Lower lobe of right lung (tissue), 2 donors: Measurements from ENCODE around the gene RGL1. TPM values are rescaled to one million over a fixed set of nuclear protein-coding genes. Genes with fewer than 3 reads are reported as not detected.
A peak's percentile ranks its signal among the peaks of the same experiment; 100 is the strongest.

Source experiments
- ATAC-seq, 2 donors: fragments of 200-7000 bp; cut with Tn5 transposase; one replicate each; pipeline ENCODE4 v1.9.1; 2020 to 2022; ENCODE audit warnings: mild to moderate bottlenecking in 2 of 2, moderate library complexity in 2 of 2
- DNase-seq: peaks from one replicate; pipeline ENCODE4 v3.0.0-alpha.2; 2020
- H3K27ac ChIP-seq: fragments of 200-600 bp; one replicate; pipeline ENCODE4 v1.8.0; 2022
- H3K27me3 ChIP-seq: fragments of 200-600 bp; one replicate; pipeline ENCODE4 v1.8.0; 2022; ENCODE audit warnings: low read depth
- H3K36me3 ChIP-seq: fragments of 200-600 bp; one replicate; pipeline ENCODE4 v1.8.0; 2022; ENCODE audit warnings: mild to moderate bottlenecking
- H3K4me1 ChIP-seq: fragments of 200-600 bp; one replicate; pipeline ENCODE4 v1.8.0; 2022
- H3K4me3 ChIP-seq: fragments of 200-600 bp; one replicate; pipeline ENCODE4 v1.8.0; 2022; ENCODE audit warnings: mild to moderate bottlenecking
- H3K9me3 ChIP-seq: fragments of 200-600 bp; one replicate; pipeline ENCODE4 v1.8.0; 2022
- intact Hi-C: fragments of 100-400 bp; cut with DNase I; formaldehyde crosslinking; loops from one replicate; pipeline ENCODE4 v1.11.0; 2022
- total RNA-seq: library from RNA; stranded (reverse); fragmentation: NEBNext Ultra II Directional; extraction: Animal tissue kit (Norgen Biotek cat#: 25700); gene quantifications from one replicate; pipeline ENCODE4 v1.2.1, GENCODE V29; 2021
- TF ChIP-seq, protein P1 (sequence below): fragments of 200-600 bp; IDR thresholded peaks from one replicate; pipeline ENCODE4 v1.8.0; 2022; ENCODE audit warnings: antibody characterized with exemption, mild to moderate bottlenecking
- donor health status: DM: no; HTN: yes; CAD: no; lungs with severe emphysema.

Gene RGL1
- total RNA-seq, 1 donor from 2014 or later = 37.6 TPM

DNA sequence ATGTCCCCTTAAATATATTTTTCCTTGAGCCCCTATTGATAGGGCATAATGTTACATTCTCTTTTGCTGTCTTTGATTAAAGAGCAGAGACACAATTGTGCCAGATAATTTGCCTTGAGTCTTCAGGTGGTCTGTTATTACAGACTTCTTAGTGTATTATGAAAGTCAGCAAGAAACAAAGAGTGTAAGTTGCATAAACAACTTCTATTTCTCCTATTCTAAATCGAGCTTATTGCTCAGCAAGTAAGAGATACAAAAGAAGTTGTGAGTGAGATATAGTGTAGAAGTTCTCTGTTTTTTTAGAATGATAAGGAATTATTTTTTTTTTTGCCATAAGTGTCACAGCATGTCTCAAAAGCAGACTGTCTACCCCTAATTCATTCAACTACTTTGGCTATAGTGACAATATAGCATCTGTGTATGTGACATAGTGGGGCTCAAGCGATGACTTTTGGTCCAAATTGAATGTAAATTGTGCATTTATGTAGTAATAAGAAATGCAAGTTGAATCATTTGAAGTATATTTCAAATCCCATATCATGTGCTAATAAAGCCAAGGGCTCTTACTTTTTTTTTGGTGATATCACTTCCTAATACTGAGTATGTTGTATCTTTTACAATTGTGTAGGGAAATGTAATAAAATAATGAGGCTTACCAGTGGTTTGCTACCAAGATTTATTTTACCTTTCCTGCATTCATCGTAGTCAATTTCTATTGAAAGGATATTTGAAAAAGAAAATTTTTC is 81.3 kb downstream of the RGL1 start:
- Histone ChIP-seq H3K27me3 (no peaks in the 10 kb centered on the region), H3K36me3 (peaks cover 39% of the 10 kb centered on the region), H3K27ac (no peak overlapping the region), H3K9me3 (no peaks in the 10 kb centered on the region), H3K4me3 (no peak overlapping the region), H3K4me1 (peaks cover 57% of the 10 kb centered on the region)
- DNase-seq (no peak), ATAC-seq (no peak)
- TF ChIP-seq, protein P1, sequence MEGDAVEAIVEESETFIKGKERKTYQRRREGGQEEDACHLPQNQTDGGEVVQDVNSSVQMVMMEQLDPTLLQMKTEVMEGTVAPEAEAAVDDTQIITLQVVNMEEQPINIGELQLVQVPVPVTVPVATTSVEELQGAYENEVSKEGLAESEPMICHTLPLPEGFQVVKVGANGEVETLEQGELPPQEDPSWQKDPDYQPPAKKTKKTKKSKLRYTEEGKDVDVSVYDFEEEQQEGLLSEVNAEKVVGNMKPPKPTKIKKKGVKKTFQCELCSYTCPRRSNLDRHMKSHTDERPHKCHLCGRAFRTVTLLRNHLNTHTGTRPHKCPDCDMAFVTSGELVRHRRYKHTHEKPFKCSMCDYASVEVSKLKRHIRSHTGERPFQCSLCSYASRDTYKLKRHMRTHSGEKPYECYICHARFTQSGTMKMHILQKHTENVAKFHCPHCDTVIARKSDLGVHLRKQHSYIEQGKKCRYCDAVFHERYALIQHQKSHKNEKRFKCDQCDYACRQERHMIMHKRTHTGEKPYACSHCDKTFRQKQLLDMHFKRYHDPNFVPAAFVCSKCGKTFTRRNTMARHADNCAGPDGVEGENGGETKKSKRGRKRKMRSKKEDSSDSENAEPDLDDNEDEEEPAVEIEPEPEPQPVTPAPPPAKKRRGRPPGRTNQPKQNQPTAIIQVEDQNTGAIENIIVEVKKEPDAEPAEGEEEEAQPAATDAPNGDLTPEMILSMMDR = no peak
- intact Hi-C loops = no loop called here

GRCh38 chr1:183886853-183887252 is 81.9 kb downstream of the RGL1 start:
- intact Hi-C loops = no loop called here
- H3K27me3 ChIP-seq = no peaks in the 10 kb centered on the region
- TF ChIP-seq, protein P1 = no peak
- no peaks in the 10 kb centered on the region for H3K9me3 ChIP-seq
- H3K27ac ChIP-seq = no peak overlapping the region
- peaks cover 57% of the 10 kb centered on the region for H3K4me1 ChIP-seq
- ATAC-seq (no peak), DNase-seq (no peak)
- H3K4me3 ChIP-seq = no peak overlapping the region
- H3K36me3 ChIP-seq = peaks cover 39% of the 10 kb centered on the region

GRCh38 chr1:183887826-183888819 is 83.2 kb downstream of the RGL1 start:
- intact Hi-C loops = no loop called here

GRCh38 chr1:183889095-183889494 is 84.2 kb downstream of the RGL1 start:
- DNase-seq = no peak
- TF ChIP-seq, protein P1 = no peak
- peaks cover 49% of the 10 kb centered on the region for H3K36me3 ChIP-seq
- H3K9me3 ChIP-seq = no peaks in the 10 kb centered on the region
- no peak for ATAC-seq
- no peak overlapping the region for H3K4me3 ChIP-seq
- H3K4me1 ChIP-seq = peaks cover 58% of the 10 kb centered on the region
- intact Hi-C loops = no loop called here
- no peaks in the 10 kb centered on the region for H3K27me3 ChIP-seq
- H3K27ac ChIP-seq = no peak overlapping the region

More at GRCh38 chr1:183887826-183888819, 83.2 kb downstream of the RGL1 start:
- DNase-seq (no peak), ATAC-seq (no peak)
- H3K4me1 ChIP-seq = peaks cover 59% of the 10 kb centered on the region
- TF ChIP-seq, protein P1 = no peak
- H3K9me3 ChIP-seq = no peaks in the 10 kb centered on the region
- H3K27me3 ChIP-seq = no peaks in the 10 kb centered on the region
- H3K4me3 ChIP-seq = no peak overlapping the region
- H3K36me3 ChIP-seq = peaks cover 51% of the 10 kb centered on the region
- peak overlapping the region; percentile 22 for H3K27ac ChIP-seq

DNA sequence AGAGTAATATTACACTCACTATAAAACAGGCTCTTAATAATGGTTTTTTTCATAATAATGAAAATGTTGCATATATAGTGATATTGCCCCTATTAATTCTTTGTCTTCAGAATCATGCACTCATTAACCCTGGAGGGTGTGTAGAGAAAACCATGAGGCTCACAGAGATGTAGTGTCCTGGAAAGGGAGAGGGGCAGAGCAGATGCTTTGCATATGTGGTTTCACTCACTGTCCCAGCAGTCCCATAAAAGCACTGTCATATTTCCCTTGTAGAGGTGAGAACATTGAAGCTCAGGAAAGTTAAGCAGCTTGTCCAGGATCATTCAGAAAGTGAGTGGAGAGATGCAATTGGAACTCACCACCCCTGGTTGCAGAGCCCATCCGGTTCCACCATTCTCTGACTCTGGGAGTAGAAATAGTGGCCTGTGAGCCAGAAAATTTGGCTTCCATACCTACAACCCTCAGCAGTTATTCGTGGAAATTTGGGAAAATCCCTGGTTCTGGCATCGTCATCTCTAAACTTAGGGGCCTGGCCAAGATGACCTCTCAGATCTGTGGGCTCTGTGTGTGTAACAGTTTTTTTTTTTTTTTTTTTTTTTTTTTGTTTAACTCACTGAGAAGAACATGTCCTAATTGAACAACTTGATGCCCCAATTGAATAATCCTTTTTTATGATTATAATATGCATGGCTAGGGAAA is 86.4 kb downstream of the RGL1 start:
- peak overlapping the region; percentile 67 for H3K27ac ChIP-seq
- intact Hi-C loops = no loop called here
- H3K4me1 ChIP-seq = peaks cover 65% of the 10 kb centered on the region
- peak in 1 of 2 donors; percentile 5 for ATAC-seq
- TF ChIP-seq, protein P1 = no peak
- H3K9me3 ChIP-seq = no peaks in the 10 kb centered on the region
- no peak overlapping the region for H3K4me3 ChIP-seq
- peaks cover 46% of the 10 kb centered on the region for H3K36me3 ChIP-seq
- H3K27me3 ChIP-seq = no peaks in the 10 kb centered on the region
- no peak for DNase-seq
